Thyroid gland (tissue), 4 donors: ENCODE data around the gene DVL2. TPM values are rescaled to one million over a fixed set of nuclear protein-coding genes. Genes with fewer than 3 reads are reported as not detected.

Source experiments
- DNase-seq, 2 donors: peaks; one replicate each; pipeline ENCODE4 v3.0.0-alpha.2; 2019
- H3K27ac ChIP-seq, 3 donors: fragments of 200-600 bp; sonication (generic); 1 replicate in 2 of 3; 2 replicates in 1 of 3; pipeline ENCODE4 v1.5.1; 2016 to 2019; ENCODE audit warnings: mild to moderate bottlenecking in 1 of 3, moderate library complexity in 1 of 3
- H3K27me3 ChIP-seq: fragments of 200-600 bp; sonication (generic); one replicate; pipeline ENCODE4 v1.5.1; 2019
- H3K36me3 ChIP-seq, 2 donors: fragments of 200-600 bp; sonication (generic); one replicate each; pipeline ENCODE4 v1.5.1; 2016 to 2019
- H3K4me1 ChIP-seq, 2 donors: fragments of 200-600 bp; sonication (generic); one replicate each; pipeline ENCODE4 v1.5.1; 2017 to 2019
- H3K4me3 ChIP-seq, 3 donors: fragments of 200-600 bp; sonication (generic); replicated peaks in 1 of 3; 1 replicate in 2 of 3; 2 replicates in 1 of 3; pipeline ENCODE4 v1.5.1; 2016; ENCODE audit warnings: mild to moderate bottlenecking in 1 of 3
- H3K9me3 ChIP-seq: fragments of 200-600 bp; sonication (generic); one replicate; pipeline ENCODE4 v1.5.1; 2017
- CTCF ChIP-seq, 6 experiments: fragments of 200-600 bp in 3 of 6; fragments of 450-650 bp in 3 of 6; sonication (generic) in 3 of 6; IDR thresholded peaks; one replicate each; pipeline ENCODE4 v1.5.1; 2016 to 2019; ENCODE audit warnings: antibody characterized with exemption in 6 of 6, mild to moderate bottlenecking in 2 of 6, inconsistent platforms in 1 of 6, moderate library complexity in 1 of 6
- POLR2A ChIP-seq, 2 donors: fragments of 450-650 bp; IDR thresholded peaks; one replicate each; pipeline ENCODE4 v1.6.1; 2017; ENCODE audit warnings: antibody characterized with exemption in 2 of 2, mild to moderate bottlenecking in 2 of 2, moderate library complexity in 1 of 2
- WGBS, 2 donors: methylation state at CpG; one replicate each; pipeline ENCODE4 v1.1.5; 2017; 5-methylcytosine and 5-hydroxymethylcytosine counted together
- intact Hi-C: fragments of 100-400 bp; cut with DNase I; formaldehyde crosslinking; loops from one replicate; pipeline ENCODE4 v1.15.1; 2023
- total RNA-seq, 4 donors: library from RNA; depleted of rRNA; stranded (reverse); fragments of >200 nt; gene quantifications; one replicate each; pipeline ENCODE4 v1.2.3, GENCODE V29; 2016

Gene DVL2
- total RNA-seq, 4 donors from 2014 or later: 45.3 to 68.6 (median 49.0) TPM

GRCh38 chr17:7179317-7180254 lies 54.7 kb downstream of the DVL2 start, which contains the start of gene ASGR1:
ASGR1 (minus strand) TSS chr17:7179370; CDS start chr17:7178563, 807 bp downstream.
- DNase-seq: no peak
- Histone ChIP-seq H3K4me3 (no peak within 1 kb of the TSS), H3K9me3 (no peaks in the 10 kb centered on the region), H3K27me3 (no peaks in the 10 kb centered on the region), H3K36me3 (no peaks in the 10 kb centered on the region), H3K4me1 (peaks cover 13 to 18% of the 10 kb centered on the region in 2 donors), H3K27ac (no peak within 1 kb of the TSS)
- WGBS, 2 donors: 57 to 59% methylated on average over 16 to 20 of the region's 20 CpGs
- intact Hi-C loops: loop anchor here (5.0 kb wide), 1 partner anchor 127 kb away; no protein-coding TSS in a partner anchor
- no peak for TF ChIP-seq CTCF (IDR thresholded peaks at IDR 0.05)
- no peak for TF ChIP-seq POLR2A (IDR thresholded peaks at IDR 0.05)

- 76 to 77% methylated on average over 11 of the region's 11 CpGs for WGBS, 2 donors
- DNase-seq: no peak
- Histone ChIP-seq H3K36me3 (no peaks in the 10 kb centered on the region), H3K9me3 (no peaks in the 10 kb centered on the region), H3K27ac (no peak overlapping the region), H3K4me3 (no peak overlapping the region), H3K4me1 (peaks cover 13 to 18% of the 10 kb centered on the region in 2 donors), H3K27me3 (no peaks in the 10 kb centered on the region)
- TF ChIP-seq POLR2A (IDR thresholded peaks at IDR 0.05) (no peak), CTCF (IDR thresholded peaks at IDR 0.05) (no peak)
- intact Hi-C loops: loop anchor here (5.0 kb wide), 1 partner anchor 127 kb away; no protein-coding TSS in a partner anchor
Observed at GRCh38 chr17:7178973-7179316, 55.4 kb downstream of the DVL2 start.

GRCh38 chr17:7177954-7178477 lies 56.3 kb downstream of the DVL2 start:
- H3K9me3 ChIP-seq: no peaks in the 10 kb centered on the region
- no peaks in the 10 kb centered on the region for H3K27me3 ChIP-seq
- H3K27ac ChIP-seq: no peak overlapping the region
- peak; percentile 17 to 28 for DNase-seq
- peaks cover 17 to 26% of the 10 kb centered on the region in 2 donors for H3K4me1 ChIP-seq
- WGBS, 2 donors: 1 to 6% methylated on average over 13 to 18 of the region's 18 CpGs
- H3K4me3 ChIP-seq: peak overlapping the region in 2 of 3 donors; percentile 11 to 29
- no peaks in the 10 kb centered on the region for H3K36me3 ChIP-seq
- TF ChIP-seq POLR2A (IDR thresholded peaks at IDR 0.05) (no peak), CTCF (IDR thresholded peaks at IDR 0.05) (no peak)
- intact Hi-C loops: loop anchor here (5.0 kb wide), 1 partner anchor 126 kb away; no protein-coding TSS in a partner anchor

GRCh38 chr17:7177191-7177953 lies 56.9 kb downstream of the DVL2 start:
- no peaks in the 10 kb centered on the region for H3K9me3 ChIP-seq
- DNase-seq: peak; percentile 75 to 77
- peak overlapping the region in 2 of 3 donors; percentile 21 to 45 for H3K27ac ChIP-seq
- TF ChIP-seq POLR2A (IDR thresholded peaks at IDR 0.05): no peak
- peak; percentile 75 to 97 (median 88) for TF ChIP-seq CTCF (IDR thresholded peaks at IDR 0.05)
- 3% methylated on average over 28 to 31 of the region's 31 CpGs for whole genome bisulfite sequencing, 2 donors
- H3K27me3 ChIP-seq: no peaks in the 10 kb centered on the region
- intact Hi-C loops: loop anchor here (5.0 kb wide), 1 partner anchor 125 kb away; no protein-coding TSS in a partner anchor
- H3K36me3 ChIP-seq: no peaks in the 10 kb centered on the region
- H3K4me1 ChIP-seq: peaks cover 19 to 30% of the 10 kb centered on the region in 2 donors
- peak overlapping the region in 2 of 3 donors; percentile 24 to 29 for H3K4me3 ChIP-seq
